Skeletal muscle tissue (tissue), 4 donors: ENCODE data around the gene VAV3. TPM values are rescaled to one million over a fixed set of nuclear protein-coding genes. Genes with fewer than 3 reads are reported as not detected.

Experiments
- H3K27ac ChIP-seq: one replicate; pipeline ENCODE4 v1.7.0; 2013; ENCODE audit warnings: mild to moderate bottlenecking, low read depth, low read length, inconsistent platforms
- H3K27me3 ChIP-seq, 3 donors: one replicate each; pipeline ENCODE4 v1.7.0; 2013; ENCODE audit warnings: low read length in 3 of 3; ENCODE audit not compliant: control insufficient read depth in 3 of 3, insufficient read depth in 3 of 3
- H3K36me3 ChIP-seq, 3 donors: one replicate each; pipeline ENCODE4 v1.7.0; 2013; ENCODE audit warnings: low read length in 3 of 3; ENCODE audit not compliant: control insufficient read depth in 3 of 3, insufficient read depth in 3 of 3
- H3K4me1 ChIP-seq, 3 donors: one replicate each; pipeline ENCODE4 v1.7.0; 2013; ENCODE audit warnings: low read length in 3 of 3, mild to moderate bottlenecking in 3 of 3; ENCODE audit not compliant: control insufficient read depth in 3 of 3, insufficient read depth in 3 of 3
- H3K4me3 ChIP-seq, 3 donors: one replicate each; pipeline ENCODE4 v1.7.0; 2013; ENCODE audit warnings: low read length in 3 of 3
- H3K9ac ChIP-seq, 3 donors: one replicate each; pipeline ENCODE4 v1.7.0; 2013; ENCODE audit warnings: low read length in 3 of 3, mild to moderate bottlenecking in 3 of 3, moderate library complexity in 2 of 3, low read depth in 1 of 3
- H3K9me3 ChIP-seq, 3 donors: one replicate each; pipeline ENCODE4 v1.7.0; 2013; ENCODE audit warnings: low read length in 3 of 3; ENCODE audit not compliant: control insufficient read depth in 3 of 3
- total RNA-seq: library from RNA; depleted of rRNA; stranded (reverse); fragments of >200 nt; gene quantifications from one replicate; pipeline ENCODE4 v1.2.3, GENCODE V29; 2014
- donor health status: Osteomylitis.

VAV3 gene
- total RNA-seq, 1 donor from 2014 or later, result 11.0 TPM

DNA sequence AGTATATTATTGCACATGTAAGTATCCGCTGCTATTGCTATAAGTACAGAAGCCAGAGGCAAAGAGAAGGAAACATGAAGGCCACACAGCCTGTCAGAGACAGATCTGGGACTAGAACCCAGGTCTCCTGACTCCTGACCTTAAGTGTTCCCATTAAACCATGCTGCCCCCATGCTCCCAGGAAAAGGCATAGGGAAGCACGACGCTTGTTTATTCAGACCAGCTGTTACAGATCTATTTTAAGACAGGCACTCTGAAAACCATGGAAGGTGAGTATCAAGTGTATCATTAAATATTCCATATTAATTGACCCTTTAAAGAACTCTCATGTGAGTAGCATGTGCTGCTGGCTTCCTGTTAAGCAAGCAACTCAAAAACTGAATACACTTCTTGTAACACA is 11.4 kb downstream of the VAV3 start:
- Histone ChIP-seq H3K27ac (peak overlapping the region; percentile 22), H3K9me3 (no peaks in the 10 kb centered on the region), H3K4me3 (no peak overlapping the region), H3K9ac (no peak overlapping the region), H3K27me3 (no peaks in the 10 kb centered on the region), H3K4me1 (peaks cover 9 to 12% (median 12%) of the 10 kb centered on the region in 3 donors), H3K36me3 (no peaks in the 10 kb centered on the region)

DNA sequence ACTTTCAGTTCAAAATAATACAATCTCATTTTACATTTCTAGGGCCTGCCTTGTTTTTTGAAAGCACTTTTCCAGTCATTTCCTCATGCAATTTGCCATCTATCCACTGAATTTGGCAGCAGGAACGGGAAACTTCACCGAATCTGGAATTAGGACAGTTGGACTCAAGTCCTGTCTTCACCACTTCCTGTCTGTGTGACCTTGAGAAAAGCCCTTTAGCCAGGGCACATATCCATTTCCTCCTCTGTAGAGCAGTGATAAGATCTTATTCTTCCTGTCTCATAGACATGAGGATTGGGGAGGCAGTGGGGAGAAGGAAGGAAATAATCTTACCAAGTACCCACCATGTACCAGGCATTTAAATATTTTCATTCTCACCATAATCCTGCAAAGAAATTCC is 12.0 kb downstream of the VAV3 start:
- H3K27ac ChIP-seq, result peak overlapping the region; percentile 22

DNA sequence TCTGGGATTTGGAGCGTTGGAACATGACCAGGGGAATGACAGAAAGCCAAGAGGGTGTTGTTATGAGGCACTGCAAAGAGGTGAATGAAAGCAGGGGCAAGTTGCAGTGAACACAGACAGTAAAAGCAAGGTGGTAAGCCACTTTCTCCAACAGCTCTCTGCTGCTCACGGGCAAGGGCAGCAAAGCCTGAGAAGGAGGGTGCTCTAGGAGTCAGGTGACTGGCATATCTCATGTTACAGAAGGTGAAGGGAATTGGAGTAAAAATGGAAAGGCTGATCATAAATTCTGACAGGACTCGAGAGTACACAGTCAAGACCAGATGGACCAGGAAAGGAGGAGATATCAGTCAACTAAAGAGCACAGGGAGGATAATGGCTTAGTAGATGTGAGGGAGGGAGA is 14.5 kb downstream of the VAV3 start:
- H3K9me3 ChIP-seq, result no peaks in the 10 kb centered on the region
- no peaks in the 10 kb centered on the region for H3K27me3 ChIP-seq
- no peak overlapping the region for H3K27ac ChIP-seq
- no peaks in the 10 kb centered on the region for H3K36me3 ChIP-seq
- no peak overlapping the region for H3K9ac ChIP-seq
- H3K4me3 ChIP-seq, result no peak overlapping the region
- peaks cover 9 to 12% (median 12%) of the 10 kb centered on the region in 3 donors for H3K4me1 ChIP-seq

More for the DNA sequence above, 12.0 kb downstream of the VAV3 start:
- H3K36me3 ChIP-seq, result no peaks in the 10 kb centered on the region
- peaks cover 9 to 12% (median 12%) of the 10 kb centered on the region in 3 donors for H3K4me1 ChIP-seq
- H3K9ac ChIP-seq, result no peak overlapping the region
- no peaks in the 10 kb centered on the region for H3K9me3 ChIP-seq
- no peak overlapping the region for H3K4me3 ChIP-seq
- no peaks in the 10 kb centered on the region for H3K27me3 ChIP-seq

DNA sequence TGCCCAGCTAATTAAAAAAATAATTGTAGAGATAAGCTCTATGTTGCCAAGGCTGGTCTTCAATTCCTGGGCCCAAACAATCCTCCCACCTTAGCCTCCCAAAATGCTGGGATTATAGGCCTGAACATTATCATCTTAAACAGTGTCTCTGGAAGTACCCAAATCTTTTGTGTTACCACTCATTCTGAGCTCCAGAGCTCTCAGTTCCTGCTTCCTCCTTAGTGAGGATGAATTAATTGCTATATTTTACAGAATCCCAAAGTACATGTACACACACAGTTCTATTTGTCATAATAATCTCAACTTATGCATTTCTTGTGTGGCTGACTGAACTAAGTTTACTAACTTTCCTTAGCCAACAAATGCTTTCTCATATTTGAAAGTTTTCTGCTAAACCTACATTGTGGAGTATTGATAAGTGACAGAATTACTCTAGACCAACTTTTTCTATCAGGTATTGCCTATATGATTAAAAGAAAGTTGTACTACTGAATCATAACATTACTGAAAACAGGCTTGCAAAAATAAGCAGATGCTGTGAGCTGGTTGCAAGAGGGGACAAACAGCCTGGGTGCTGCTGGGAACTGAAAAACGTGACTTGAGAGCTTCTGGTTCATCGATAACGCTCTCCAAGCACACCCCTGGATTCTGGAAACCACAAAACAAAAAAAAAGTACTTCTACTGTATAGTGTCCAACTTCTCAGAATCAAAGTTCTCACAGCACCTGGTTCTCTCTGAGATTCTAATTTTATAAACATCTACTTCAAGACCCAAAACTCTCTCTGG is 15.3 kb downstream of the VAV3 start:
- Histone ChIP-seq H3K4me3 (no peak overlapping the region), H3K27ac (no peak overlapping the region), H3K9me3 (no peaks in the 10 kb centered on the region), H3K27me3 (no peaks in the 10 kb centered on the region), H3K4me1 (peaks cover 9 to 12% (median 11%) of the 10 kb centered on the region in 3 donors), H3K9ac (no peak overlapping the region), H3K36me3 (no peaks in the 10 kb centered on the region)

DNA sequence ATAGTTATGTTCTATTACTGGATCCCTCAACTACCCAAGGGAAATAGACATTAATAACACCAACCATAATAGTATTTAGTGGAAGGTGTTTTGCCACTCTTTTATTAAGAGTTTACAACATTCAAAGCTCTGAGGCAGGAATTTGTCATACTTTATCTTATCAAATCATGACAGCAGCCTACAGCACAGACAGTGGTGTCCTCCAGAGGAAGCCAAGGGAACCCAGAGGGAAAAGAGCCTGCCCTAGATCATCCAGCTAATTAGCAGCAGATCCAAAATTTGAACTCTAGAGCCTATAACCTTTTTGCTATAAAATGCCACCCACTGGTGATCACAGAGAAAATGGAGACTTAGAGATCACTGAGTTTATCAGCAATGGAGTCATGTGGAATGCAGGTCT is 18.2 kb downstream of the VAV3 start:
- Histone ChIP-seq H3K9ac (no peak overlapping the region), H3K9me3 (no peaks in the 10 kb centered on the region), H3K4me3 (no peak overlapping the region), H3K27ac (no peak overlapping the region), H3K27me3 (no peaks in the 10 kb centered on the region), H3K4me1 (no peaks in the 10 kb centered on the region), H3K36me3 (no peaks in the 10 kb centered on the region)

DNA sequence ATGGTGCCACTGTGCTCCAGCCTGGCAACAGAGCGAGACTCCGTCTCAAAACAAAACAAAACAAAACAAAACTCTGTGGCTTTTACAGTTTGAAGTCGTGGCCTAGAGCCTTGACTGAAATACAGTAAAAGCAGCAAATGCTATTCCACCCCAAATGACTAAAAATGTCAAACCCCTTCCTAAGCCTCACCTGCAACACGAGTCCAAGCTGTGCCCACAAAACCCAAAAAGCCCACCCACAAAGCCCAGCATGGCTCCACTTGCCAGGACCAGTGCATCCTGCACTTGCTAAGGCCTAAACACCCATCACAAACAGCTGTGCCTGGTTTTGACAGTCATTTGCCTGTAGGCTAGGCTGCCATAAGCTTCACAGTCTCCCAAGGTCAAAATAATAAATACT is 21.3 kb downstream of the VAV3 start:
- Histone ChIP-seq H3K9me3 (no peaks in the 10 kb centered on the region), H3K4me3 (no peak overlapping the region), H3K4me1 (no peaks in the 10 kb centered on the region), H3K36me3 (no peaks in the 10 kb centered on the region), H3K27ac (no peak overlapping the region), H3K9ac (no peak overlapping the region), H3K27me3 (no peaks in the 10 kb centered on the region)

DNA sequence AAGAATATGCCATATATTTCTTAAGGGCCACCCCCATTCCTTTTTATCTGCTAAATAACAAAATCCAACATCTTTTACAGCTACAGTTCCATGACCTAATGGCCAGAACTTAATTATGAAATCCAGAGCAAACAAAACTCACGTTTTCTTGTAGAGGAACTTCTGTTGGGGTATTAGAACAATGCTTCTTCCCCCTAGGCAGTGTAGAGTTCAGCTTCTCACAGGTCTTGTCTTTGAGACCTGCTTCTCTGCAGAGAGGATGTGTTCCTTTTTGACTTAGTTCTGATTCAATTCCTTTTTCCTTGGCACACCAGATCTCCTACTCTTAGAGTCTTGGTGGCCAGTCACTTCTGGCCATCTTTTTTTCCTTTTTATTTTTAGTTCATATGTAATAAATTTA is 22.2 kb downstream of the VAV3 start:
- no peak overlapping the region for H3K27ac ChIP-seq
- H3K4me3 ChIP-seq, result no peak overlapping the region
- H3K9me3 ChIP-seq, result no peaks in the 10 kb centered on the region
- H3K4me1 ChIP-seq, result no peaks in the 10 kb centered on the region
- H3K9ac ChIP-seq, result no peak overlapping the region
- H3K36me3 ChIP-seq, result no peaks in the 10 kb centered on the region
- H3K27me3 ChIP-seq, result no peaks in the 10 kb centered on the region

DNA sequence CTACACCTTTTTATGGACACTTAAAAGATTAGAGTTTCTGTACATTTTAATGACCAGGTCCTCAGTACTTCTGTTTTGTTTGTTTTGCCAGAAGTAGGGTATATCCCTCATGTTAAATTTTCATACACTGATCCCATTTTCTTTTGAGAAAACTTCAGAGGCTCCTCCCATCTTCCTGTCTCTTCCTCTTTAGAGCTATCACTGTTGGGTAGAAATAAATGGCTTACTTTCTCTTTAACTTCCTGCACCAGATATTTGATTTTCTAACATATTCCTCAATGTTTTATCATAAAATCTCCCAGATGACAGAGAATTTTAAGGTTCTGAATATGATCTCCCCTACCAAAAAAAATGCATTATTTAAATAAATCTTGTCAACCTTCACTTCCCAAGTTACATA is 23.4 kb downstream of the VAV3 start:
- Histone ChIP-seq H3K27ac (peak overlapping the region; percentile 29), H3K36me3 (no peaks in the 10 kb centered on the region), H3K4me1 (peaks cover 0 to 8% (median 3%) of the 10 kb centered on the region in 3 donors), H3K27me3 (no peaks in the 10 kb centered on the region), H3K9me3 (no peaks in the 10 kb centered on the region), H3K4me3 (no peak overlapping the region), H3K9ac (no peak overlapping the region)

DNA sequence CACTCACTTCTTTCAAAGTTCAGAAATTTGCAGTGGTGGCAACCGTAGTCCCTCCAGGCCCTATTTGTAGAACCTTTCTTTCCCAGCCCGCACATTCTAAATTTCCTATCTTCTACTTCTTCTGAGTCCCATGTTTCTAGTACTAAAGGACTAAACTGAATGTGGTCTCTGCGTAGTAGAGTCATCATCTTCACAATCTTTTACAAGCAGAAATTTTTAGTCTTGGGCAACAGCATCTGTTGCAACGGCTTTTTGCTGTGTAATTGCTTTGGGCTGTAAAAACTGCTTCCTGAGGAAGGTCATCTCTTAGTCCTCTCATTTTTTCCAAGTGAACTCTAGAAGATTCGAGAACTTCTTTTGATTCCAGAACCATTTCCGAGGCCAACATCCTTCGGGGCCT is 23.9 kb downstream of the VAV3 start:
- Histone ChIP-seq H3K9me3 (no peaks in the 10 kb centered on the region), H3K36me3 (no peaks in the 10 kb centered on the region), H3K4me1 (peaks cover 0 to 8% (median 4%) of the 10 kb centered on the region in 3 donors), H3K27me3 (no peaks in the 10 kb centered on the region), H3K9ac (no peak overlapping the region), H3K4me3 (no peak overlapping the region), H3K27ac (peak overlapping the region; percentile 29)

DNA sequence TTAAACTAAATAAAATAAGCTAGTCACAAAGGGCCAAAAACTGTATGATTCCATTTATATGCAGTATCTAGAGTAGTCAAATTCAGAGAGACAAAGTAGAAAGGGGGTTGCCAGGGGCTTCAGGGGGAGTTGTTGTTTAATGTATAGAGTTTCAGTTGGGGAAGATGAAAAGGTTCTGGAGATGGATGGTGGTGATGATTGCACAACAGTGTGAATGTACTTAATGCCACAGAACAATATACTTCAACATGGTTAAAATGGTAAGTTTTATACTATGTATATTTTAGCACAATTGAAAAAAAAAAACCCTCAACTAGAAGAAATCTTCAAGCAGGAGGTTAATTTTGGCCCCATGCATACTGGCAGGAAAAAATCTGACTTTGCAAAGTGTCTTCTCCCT is 24.3 kb downstream of the VAV3 start:
- Histone ChIP-seq H3K4me1 (peaks cover 0 to 8% (median 4%) of the 10 kb centered on the region in 3 donors), H3K9me3 (no peaks in the 10 kb centered on the region), H3K4me3 (no peak overlapping the region), H3K27me3 (no peaks in the 10 kb centered on the region), H3K36me3 (no peaks in the 10 kb centered on the region), H3K9ac (no peak overlapping the region), H3K27ac (no peak overlapping the region)
